Astrocyte (in vitro differentiated cells and primary cell): Measurements from ENCODE around the gene COMT. TPM values are rescaled to one million over a fixed set of nuclear protein-coding genes. Genes with fewer than 3 reads are reported as not detected.

Source experiments
- DNase-seq: peaks from one replicate; pipeline ENCODE4 v3.0.0-alpha.2; 2010; ENCODE audit warnings: low read depth
- FAIRE-seq: peaks from 2 replicates; lab custom pipeline; 2011; peaks lifted over from hg19 to GRCh38; lab: Jason Lieb, UNC
- H2AFZ ChIP-seq: 2 replicates; pipeline ENCODE4 v1.6.0; 2012; ENCODE audit warnings: low read depth, low read length, inconsistent platforms
- H3K27ac ChIP-seq: 2 replicates; pipeline ENCODE4 v1.5.1; 2011; ENCODE audit warnings: low read depth, low read length, inconsistent platforms
- H3K27me3 ChIP-seq: 2 replicates; pipeline ENCODE4 v1.6.0; 2011; ENCODE audit warnings: low read length, inconsistent platforms; ENCODE audit not compliant: insufficient read depth
- H3K36me3 ChIP-seq: 2 replicates; pipeline ENCODE4 v1.5.1; 2011; ENCODE audit warnings: low read length, inconsistent platforms; ENCODE audit not compliant: insufficient read depth
- H3K4me1 ChIP-seq: 2 replicates; pipeline ENCODE4 v1.5.1; 2011; ENCODE audit warnings: low read length, inconsistent platforms; ENCODE audit not compliant: insufficient read depth
- H3K4me2 ChIP-seq: 2 replicates; pipeline ENCODE4 v1.6.0; 2012; ENCODE audit warnings: low read length, inconsistent platforms
- H3K4me3 ChIP-seq: 2 replicates; pipeline ENCODE4 v1.5.1; 2011; ENCODE audit warnings: low read depth, mild to moderate bottlenecking, low read length, inconsistent platforms; ENCODE audit not compliant: insufficient read depth
- H3K79me2 ChIP-seq: 2 replicates; pipeline ENCODE4 v1.6.0; 2012; ENCODE audit warnings: mild to moderate bottlenecking, low read length, inconsistent platforms; ENCODE audit not compliant: insufficient read depth
- H3K9ac ChIP-seq: 2 replicates; pipeline ENCODE4 v1.6.0; 2012; ENCODE audit warnings: mild to moderate bottlenecking, low read length, inconsistent platforms
- H3K9me3 ChIP-seq: 2 replicates; pipeline ENCODE4 v1.5.1; 2012; ENCODE audit warnings: low read depth, mild to moderate bottlenecking, low read length, inconsistent platforms; ENCODE audit not compliant: insufficient read depth
- H4K20me1 ChIP-seq: 2 replicates; pipeline ENCODE4 v1.6.0; 2012; ENCODE audit warnings: low read length, inconsistent platforms; ENCODE audit not compliant: insufficient read depth
- H3K27ac Mint-ChIP-seq: one replicate; pipeline ENCODE4 v1.8.0; 2021; ENCODE audit warnings: mild to moderate bottlenecking, mixed read lengths; ENCODE audit not compliant: unreplicated experiment
- H3K27me3 Mint-ChIP-seq: one replicate; pipeline ENCODE4 v1.8.0; 2021; ENCODE audit warnings: low read depth, mixed read lengths; ENCODE audit not compliant: unreplicated experiment
- H3K36me3 Mint-ChIP-seq: one replicate; pipeline ENCODE4 v1.8.0; 2021; ENCODE audit warnings: low read depth, mixed read lengths; ENCODE audit not compliant: unreplicated experiment
- H3K4me1 Mint-ChIP-seq: one replicate; pipeline ENCODE4 v1.8.0; 2021; ENCODE audit warnings: low read depth, mixed read lengths; ENCODE audit not compliant: unreplicated experiment
- H3K4me3 Mint-ChIP-seq: one replicate; pipeline ENCODE4 v1.8.0; 2021; ENCODE audit warnings: mild to moderate bottlenecking, moderate library complexity, mixed read lengths; ENCODE audit not compliant: unreplicated experiment
- H3K9me3 Mint-ChIP-seq: one replicate; pipeline ENCODE4 v1.8.0; 2021; ENCODE audit warnings: mild to moderate bottlenecking, mixed read lengths; ENCODE audit not compliant: unreplicated experiment
- CTCF ChIP-seq: IDR thresholded peaks from 2 replicates; pipeline ENCODE4 v1.5.1; 2011; ENCODE audit warnings: low read depth, mild to moderate bottlenecking, inconsistent platforms, low read length, moderate library complexity; ENCODE audit not compliant: insufficient read depth
- EZH2 ChIP-seq: IDR thresholded peaks from 2 replicates; pipeline ENCODE4 v1.6.1; 2012; ENCODE audit warnings: mild to moderate bottlenecking, low read length, inconsistent platforms; ENCODE audit not compliant: insufficient read depth
- total RNA-seq: library from RNA; stranded (reverse); gene quantifications from 2 replicates; pipeline ENCODE4 v1.2.1, GENCODE V29; 2021

Gene COMT
- total RNA-seq, 1 donor from 2014 or later: 116 TPM

DNA sequence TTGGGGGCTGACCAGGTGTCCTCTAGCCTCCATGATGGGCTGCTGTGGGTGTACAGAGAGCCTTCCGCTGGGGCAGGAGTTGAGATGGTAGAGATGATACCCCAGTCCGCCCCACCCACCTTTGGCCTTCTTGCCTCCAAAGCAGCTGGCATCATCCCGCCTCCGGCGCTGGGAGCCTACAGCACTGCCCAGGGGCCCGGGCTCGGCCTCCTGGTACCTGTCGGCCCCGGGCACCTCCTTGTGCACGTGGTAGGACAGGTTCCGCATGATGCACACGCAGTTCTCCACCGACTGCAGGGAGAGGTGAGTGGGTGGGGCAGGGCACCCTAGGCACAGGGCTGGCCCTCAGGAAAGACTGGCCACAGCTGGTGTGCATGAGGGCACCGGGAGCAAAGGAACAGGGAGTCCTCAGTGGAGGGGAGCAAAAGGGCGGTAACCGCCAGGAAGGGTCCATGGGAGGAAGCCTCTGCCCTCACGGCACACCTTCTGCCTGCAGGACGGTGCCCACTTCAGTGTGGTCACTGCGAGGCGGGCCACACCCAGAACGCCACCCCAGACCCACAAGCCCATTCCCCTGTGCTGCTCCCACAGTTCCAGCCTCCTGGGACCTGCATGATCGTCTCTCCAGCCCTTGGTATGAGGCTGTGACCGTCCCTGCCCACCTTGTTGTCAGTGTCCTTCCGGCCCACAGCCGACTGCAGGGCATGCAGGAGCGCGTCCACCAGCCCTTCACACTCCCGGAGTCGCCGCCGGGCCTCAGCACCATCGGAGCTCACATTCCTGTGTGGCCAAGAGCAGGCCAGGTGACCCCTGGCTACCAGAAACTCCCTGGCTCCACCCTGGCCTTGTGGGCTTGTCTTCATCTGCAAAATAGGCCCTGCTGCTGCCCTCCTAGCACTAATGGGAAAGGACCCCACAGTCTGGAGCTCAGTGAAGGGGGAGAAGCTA lies 36.0 kb downstream of the COMT start:
- H3K4me3 ChIP-seq: no peak overlapping the region
- H3K36me3 Mint-ChIP-seq: peaks cover 2% of the 10 kb centered on the region
- H3K9me3 Mint-ChIP-seq: no peaks in the 10 kb centered on the region
- no peaks in the 10 kb centered on the region for H3K36me3 ChIP-seq
- H3K27me3 ChIP-seq: no peaks in the 10 kb centered on the region
- no peak overlapping the region for H3K27ac Mint-ChIP-seq
- H3K9ac ChIP-seq: no peak overlapping the region
- no peak overlapping the region for H3K27ac ChIP-seq
- TF ChIP-seq EZH2: no peak
- no peak for TF ChIP-seq CTCF
- no peak overlapping the region for H2AFZ ChIP-seq
- no peaks in the 10 kb centered on the region for H3K9me3 ChIP-seq
- H3K4me1 ChIP-seq: peaks cover 10% of the 10 kb centered on the region
- H3K4me1 Mint-ChIP-seq: peaks cover 3% of the 10 kb centered on the region
- peaks cover 18% of the 10 kb centered on the region for H4K20me1 ChIP-seq
- H3K79me2 ChIP-seq: no peaks in the 10 kb centered on the region
- H3K27me3 Mint-ChIP-seq: no peaks in the 10 kb centered on the region
- no peak overlapping the region for H3K4me3 Mint-ChIP-seq
- FAIRE-seq (no peak), DNase-seq (no peak)
- no peak overlapping the region for H3K4me2 ChIP-seq

- H3K4me2 ChIP-seq: no peak overlapping the region
- FAIRE-seq (no peak), DNase-seq (no peak)
- no peak overlapping the region for H3K27ac Mint-ChIP-seq
- H3K79me2 ChIP-seq: peaks cover 4% of the 10 kb centered on the region
- H3K9me3 ChIP-seq: no peaks in the 10 kb centered on the region
- H3K36me3 Mint-ChIP-seq: peaks cover 2% of the 10 kb centered on the region
- peaks cover 5% of the 10 kb centered on the region for H3K4me1 Mint-ChIP-seq
- no peak overlapping the region for H3K4me3 Mint-ChIP-seq
- H3K27me3 ChIP-seq: no peaks in the 10 kb centered on the region
- H4K20me1 ChIP-seq: peaks cover 22% of the 10 kb centered on the region
- no peaks in the 10 kb centered on the region for H3K36me3 ChIP-seq
- no peak overlapping the region for H3K4me3 ChIP-seq
- no peak overlapping the region for H3K27ac ChIP-seq
- H3K9ac ChIP-seq: no peak overlapping the region
- peaks cover 14% of the 10 kb centered on the region for H3K4me1 ChIP-seq
- TF ChIP-seq EZH2 (no peak), CTCF (no peak)
- H3K9me3 Mint-ChIP-seq: no peaks in the 10 kb centered on the region
- H3K27me3 Mint-ChIP-seq: no peaks in the 10 kb centered on the region
- H2AFZ ChIP-seq: no peak overlapping the region
Measured at GRCh38 chr22:19978748-19979147, 37.2 kb downstream of the COMT start.
